Endothelial cell of umbilical vein (primary cell): Measurements from ENCODE around the gene PHLDB2. TPM values are rescaled to one million over a fixed set of nuclear protein-coding genes. Genes with fewer than 3 reads are reported as not detected.

Experiments used
- BruUV-seq: library from RNA; stranded (reverse); fragments of 400-500 nt; replicated peaks from 2 replicates; lab custom pipeline; 2021; lab: Mats Ljungman, UMichigan
- CTCF ChIA-PET: fragments of 300-600, 350-600 bp; sonication (Branson Sonifier 250); formaldehyde crosslinking; loops from one replicate; lab custom pipeline; 2021; ENCODE audit warnings: antibody characterized with exemption, inconsistent platforms; lab: Charles Lee
- POLR2A ChIA-PET: fragments of 300-600, 350-600 bp; sonication (Branson Sonifier 250); formaldehyde crosslinking; loops from one replicate; lab custom pipeline; 2021; ENCODE audit warnings: antibody characterized with exemption, inconsistent platforms; lab: Charles Lee
- DNase-seq: peaks from one replicate; pipeline ENCODE4 v3.0.0-alpha.2; 2011; ENCODE audit warnings: low read depth, low spot score
- FAIRE-seq: peaks from 2 replicates; lab custom pipeline; 2011; peaks lifted over from hg19 to GRCh38; lab: Jason Lieb, UNC
- H2AFZ ChIP-seq: 2 replicates; pipeline ENCODE4 v1.6.0; 2012; ENCODE audit warnings: low read depth, low read length, control low read depth, inconsistent platforms
- H3K27ac ChIP-seq: 2 replicates; pipeline ENCODE4 v1.5.1; 2011; ENCODE audit warnings: low read depth, mild to moderate bottlenecking, control low read depth, low read length, moderate library complexity; ENCODE audit not compliant: insufficient read depth
- H3K27me3 ChIP-seq, 2 experiments: 2 replicates each; pipeline versions ENCODE4 v1.6.0 to v1.6.1; 2011; ENCODE audit warnings: low read length in 2 of 2, mixed read lengths in 1 of 2; ENCODE audit not compliant: control insufficient read depth in 2 of 2, insufficient read depth in 2 of 2
- H3K36me3 ChIP-seq, 2 experiments: 2 replicates in 1 of 2; 3 replicates in 1 of 2; pipeline ENCODE4 v1.5.1; 2011; ENCODE audit warnings: low read length in 2 of 2, mild to moderate bottlenecking in 1 of 2, moderate library complexity in 1 of 2; ENCODE audit not compliant: control insufficient read depth in 2 of 2, insufficient read depth in 2 of 2; ENCODE audit errors: extremely low read depth in 1 of 2
- H3K4me1 ChIP-seq: 3 replicates; pipeline ENCODE4 v1.5.1; 2011; ENCODE audit warnings: mild to moderate bottlenecking, low read length; ENCODE audit not compliant: control insufficient read depth, insufficient read depth; ENCODE audit errors: extremely low read depth
- H3K4me2 ChIP-seq: 2 replicates; pipeline ENCODE4 v1.6.1; 2011; ENCODE audit warnings: low read length, control low read depth, mixed read lengths; ENCODE audit not compliant: insufficient read depth
- H3K4me3 ChIP-seq, 3 experiments: fragments of 200-600 bp in 1 of 3; sonication (generic), shearing (Covaris generic) in 1 of 3; replicated peaks in 1 of 3; 2 replicates each; pipeline ENCODE4 v1.5.1; 2011 to 2016; ENCODE audit warnings: control low read depth in 3 of 3, low read length in 3 of 3, mild to moderate bottlenecking in 2 of 3, inconsistent platforms in 1 of 3, low read depth in 1 of 3, moderate library complexity in 1 of 3; ENCODE audit not compliant: insufficient read depth in 1 of 3
- H3K79me2 ChIP-seq: 2 replicates; pipeline ENCODE4 v1.6.0; 2012; ENCODE audit warnings: low read length, inconsistent platforms; ENCODE audit not compliant: control insufficient read depth, insufficient read depth
- H3K9ac ChIP-seq: replicated peaks from 2 replicates; pipeline ENCODE3; 2011; ENCODE audit warnings: low read length, control low read depth; ENCODE audit not compliant: insufficient read depth; ENCODE audit errors: extremely low read depth
- H3K9me1 ChIP-seq: replicated peaks from 3 replicates; pipeline ENCODE4 v1.6.0; 2011; ENCODE audit warnings: mild to moderate bottlenecking, low read length; ENCODE audit not compliant: control insufficient read depth, insufficient read depth; ENCODE audit errors: extremely low read depth
- H3K9me3 ChIP-seq: replicated peaks from 2 replicates; pipeline ENCODE4 v1.5.1; 2012; ENCODE audit warnings: low read length, inconsistent platforms; ENCODE audit not compliant: control insufficient read depth, insufficient read depth
- H4K20me1 ChIP-seq: replicated peaks from 2 replicates; pipeline ENCODE3; 2011; ENCODE audit warnings: mild to moderate bottlenecking, low read length; ENCODE audit not compliant: control insufficient read depth, insufficient read depth; ENCODE audit errors: extremely low read depth
- EZH2 ChIP-seq: IDR thresholded peaks from 2 replicates; pipeline ENCODE4 v1.6.1; 2012; ENCODE audit warnings: borderline replicate concordance, low read depth, mild to moderate bottlenecking, moderate library complexity, low read length, inconsistent platforms; ENCODE audit not compliant: severe bottlenecking
- FOS ChIP-seq: IDR thresholded peaks from 2 replicates; pipeline ENCODE4 v1.6.1; 2011; ENCODE audit warnings: mild to moderate bottlenecking, low read length, moderate library complexity, borderline replicate concordance; ENCODE audit not compliant: insufficient read depth
- GATA2 ChIP-seq: IDR thresholded peaks from 2 replicates; pipeline ENCODE4 v1.7.0; 2011; ENCODE audit warnings: low read depth, mild to moderate bottlenecking, moderate library complexity, mixed read lengths, low read length; ENCODE audit not compliant: insufficient read length, insufficient read depth
- JUN ChIP-seq: IDR thresholded peaks from 2 replicates; pipeline ENCODE4 v1.6.1; 2011; ENCODE audit warnings: borderline replicate concordance, low read depth; ENCODE audit not compliant: insufficient read length, insufficient read depth
- MYC ChIP-seq: IDR thresholded peaks from one replicate; pipeline ENCODE4 v1.6.1; 2011; ENCODE audit warnings: mild to moderate bottlenecking, low read depth, low read length
- POLR2A ChIP-seq: IDR thresholded peaks from 2 replicates; pipeline ENCODE4 v1.6.1; 2012; ENCODE audit warnings: low read depth, mild to moderate bottlenecking, control low read depth, low read length
- POLR2AphosphoS5 ChIP-seq: IDR thresholded peaks from 2 replicates; pipeline ENCODE4 v1.6.1; 2012; ENCODE audit warnings: low read depth, mild to moderate bottlenecking, control low read depth, low read length, moderate library complexity; ENCODE audit not compliant: insufficient read depth
- dilution Hi-C: fragments of 300-500 bp; cut with MboI; formaldehyde crosslinking; loops from one replicate; pipeline ENCODE4 v1.15.0; 2019; ENCODE audit warnings: low sequenced_read_pairs; ENCODE audit not compliant: extremely low pct_ligation_motif_present
- intact Hi-C: fragments of 100-400 bp; cut with micrococcal nuclease; formaldehyde crosslinking; loops from one replicate; pipeline ENCODE4 v1.10.0; 2022
- polyA plus RNA-seq, 4 experiments: library from polyadenylated mRNA; depleted of rRNA in 3 of 4; stranded (reverse) in 3 of 4; unstranded in 1 of 4; fragments of >200 nt; gene quantifications; 2 replicates each; pipeline versions ENCODE4 v1.2.1 to v1.2.3, GENCODE V29; 2011 to 2012; ENCODE audit warnings: missing spikeins in 1 of 4
- total RNA-seq: library from RNA; stranded (reverse); gene quantifications from 2 replicates; pipeline ENCODE4 v1.2.3, GENCODE V29; 2021
- TF ChIP-seq, protein P1 (sequence below), 2 donors: IDR thresholded peaks; 1 replicate in 1 of 2; 2 replicates in 1 of 2; pipeline ENCODE4 v1.5.1; 2011; ENCODE audit warnings: low read length in 2 of 2, mild to moderate bottlenecking in 2 of 2, moderate library complexity in 2 of 2, control low read depth in 1 of 2, inconsistent platforms in 1 of 2, low read depth in 1 of 2; ENCODE audit not compliant: insufficient read depth in 1 of 2; ENCODE audit errors: extremely low read depth in 1 of 2
- TF ChIP-seq, protein P2 (sequence below): IDR thresholded peaks from 2 replicates; pipeline ENCODE4 v1.6.1; 2011; ENCODE audit not compliant: insufficient read depth, insufficient read length

Gene PHLDB2
- total and polyA plus RNA-seq, 2 donors (not counting 3 experiments of a cell fraction or from before 2014, with no cell fraction given): 22.4 to 104 TPM

DNA sequence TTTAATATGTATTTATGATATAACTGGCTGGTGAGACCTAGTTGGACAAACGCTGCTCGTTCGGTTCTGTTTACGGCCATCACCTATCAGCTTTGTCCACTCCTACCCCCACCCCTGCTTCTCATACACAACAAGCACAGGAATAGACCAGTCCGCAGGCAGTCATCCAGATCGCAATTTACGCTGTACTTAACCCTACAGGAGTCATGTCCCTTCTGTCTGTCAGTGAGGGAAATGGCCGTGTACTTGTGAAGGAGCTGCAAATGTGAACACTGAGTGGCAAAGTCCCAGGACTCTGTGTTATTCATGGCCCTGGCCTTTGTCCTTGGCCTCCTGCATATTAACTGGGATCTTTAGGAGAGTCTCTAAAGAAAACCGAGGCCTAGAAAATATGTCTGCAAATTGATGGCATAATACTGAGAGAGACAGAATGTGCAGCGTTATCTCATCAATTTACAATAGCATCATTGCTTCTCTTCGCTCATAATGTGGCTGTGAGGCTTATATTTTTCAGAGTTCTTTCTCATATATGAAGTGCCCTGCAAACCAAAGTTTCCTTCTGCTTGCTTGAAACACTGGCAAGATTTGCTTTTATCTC is 112.6 kb downstream of the PHLDB2 start:
- BruUV-seq: no TSS peak
- Histone ChIP-seq H4K20me1 (no peaks in the 10 kb centered on the region), H3K4me3 (no peak overlapping the region), H2AFZ (no peak overlapping the region), H3K79me2 (no peaks in the 10 kb centered on the region), H3K9ac (no peak overlapping the region), H3K4me2 (no peak overlapping the region), H3K4me1 (peaks cover 10% of the 10 kb centered on the region), H3K36me3 (peaks cover 12 to 20% of the 10 kb centered on the region in 2 experiments), H3K27ac (no peak overlapping the region), H3K27me3 (no peaks in the 10 kb centered on the region), H3K9me3 (no peaks in the 10 kb centered on the region), H3K9me1 (no peaks in the 10 kb centered on the region)
- dilution Hi-C loops: no loop called here
- CTCF ChIA-PET: interaction anchor here (7.5 to 7.9 kb wide), 2 partner anchors 73 to 254 kb away, joined by 192 to 239 read pairs; no protein-coding TSS in a partner anchor
- intact Hi-C loops: no loop called here
- POLR2A ChIA-PET: no interaction called here
- DNase-seq (no peak), FAIRE-seq (no peak)
- no peak for TF ChIP-seq POLR2AphosphoS5
- no peak for TF ChIP-seq JUN
- TF ChIP-seq, protein P1, sequence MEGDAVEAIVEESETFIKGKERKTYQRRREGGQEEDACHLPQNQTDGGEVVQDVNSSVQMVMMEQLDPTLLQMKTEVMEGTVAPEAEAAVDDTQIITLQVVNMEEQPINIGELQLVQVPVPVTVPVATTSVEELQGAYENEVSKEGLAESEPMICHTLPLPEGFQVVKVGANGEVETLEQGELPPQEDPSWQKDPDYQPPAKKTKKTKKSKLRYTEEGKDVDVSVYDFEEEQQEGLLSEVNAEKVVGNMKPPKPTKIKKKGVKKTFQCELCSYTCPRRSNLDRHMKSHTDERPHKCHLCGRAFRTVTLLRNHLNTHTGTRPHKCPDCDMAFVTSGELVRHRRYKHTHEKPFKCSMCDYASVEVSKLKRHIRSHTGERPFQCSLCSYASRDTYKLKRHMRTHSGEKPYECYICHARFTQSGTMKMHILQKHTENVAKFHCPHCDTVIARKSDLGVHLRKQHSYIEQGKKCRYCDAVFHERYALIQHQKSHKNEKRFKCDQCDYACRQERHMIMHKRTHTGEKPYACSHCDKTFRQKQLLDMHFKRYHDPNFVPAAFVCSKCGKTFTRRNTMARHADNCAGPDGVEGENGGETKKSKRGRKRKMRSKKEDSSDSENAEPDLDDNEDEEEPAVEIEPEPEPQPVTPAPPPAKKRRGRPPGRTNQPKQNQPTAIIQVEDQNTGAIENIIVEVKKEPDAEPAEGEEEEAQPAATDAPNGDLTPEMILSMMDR (IDR thresholded peaks at IDR 0.05; ENCODE audit: extremely low read depth in 1 of 2, insufficient read depth in 1 of 2, low read depth in 1 of 2, low read length in 2 of 2): no peak
- TF ChIP-seq MYC: no peak
- TF ChIP-seq, protein P2, sequence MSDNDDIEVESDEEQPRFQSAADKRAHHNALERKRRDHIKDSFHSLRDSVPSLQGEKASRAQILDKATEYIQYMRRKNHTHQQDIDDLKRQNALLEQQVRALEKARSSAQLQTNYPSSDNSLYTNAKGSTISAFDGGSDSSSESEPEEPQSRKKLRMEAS: no peak
- TF ChIP-seq GATA2: no peak
- TF ChIP-seq POLR2A: no peak
- no peak for TF ChIP-seq EZH2
- no peak for TF ChIP-seq FOS
